Measurements from ENCODE around the gene MCHR1. TPM values are rescaled to one million over a fixed set of nuclear protein-coding genes. Genes with fewer than 3 reads are reported as not detected.

MCHR1 gene
- total RNA-seq, 1 experiment from 2014 or later = not detected

DNA sequence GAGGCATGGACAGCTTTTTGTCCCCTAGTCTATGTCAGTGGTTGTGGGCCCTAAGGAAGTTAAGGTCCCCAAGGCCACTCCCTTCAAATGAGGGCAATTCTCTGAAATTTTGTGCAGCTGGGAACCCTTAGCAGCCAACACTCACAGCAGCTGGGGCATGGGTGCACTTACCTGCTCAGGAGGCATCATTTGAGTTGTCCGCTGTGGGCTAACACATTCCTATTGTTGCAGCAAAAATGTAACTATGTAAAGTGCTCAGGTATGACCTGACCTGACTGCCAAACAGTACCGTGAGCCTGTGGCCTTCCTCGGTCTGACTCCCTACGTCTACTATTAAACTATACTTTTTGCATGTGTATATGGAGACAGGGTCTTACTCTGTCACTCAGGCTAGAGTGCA, 37.0 kb upstream of the MCHR1 start:
- no peak overlapping the region for H3K27ac ChIP-seq (ENCODE audit: low read depth, low read length)
- CTCF ChIA-PET = interaction anchor here (1.6 kb wide), 1 partner anchor 9 kb away, joined by 4 read pairs; no protein-coding TSS in a partner anchor
- no TSS peak for BruUV-seq (replicated peaks)
- no peak overlapping the region for H2AFZ ChIP-seq (ENCODE audit: low read depth, low read length, poor library complexity, severe bottlenecking)
- no peak for ATAC-seq
- intact Hi-C loops (cut with micrococcal nuclease) = loop anchor here (10.0 kb wide), 1 partner anchor 268 kb away; the partner anchor contains the start of gene SGSM3
- RAD21 ChIA-PET (ENCODE audit: low non-redundant PET in 1 of 2, low total read pairs in 2 of 2, uncharacterized antibody in 2 of 2, unreplicated experiment in 2 of 2) = no interaction called here
- POLR2A ChIA-PET = no interaction called here
- no peaks in the 10 kb centered on the region for H3K9me3 ChIP-seq (ENCODE audit: control insufficient read depth in 1 of 2, insufficient read depth in 1 of 2, low read depth in 1 of 2, low read length in 2 of 2)
- no peaks in the 10 kb centered on the region for H3K36me3 ChIP-seq (ENCODE audit: control insufficient read depth in 1 of 2, insufficient read depth in 2 of 2, low read length in 2 of 2)
- no peaks in the 10 kb centered on the region for H4K20me1 ChIP-seq (ENCODE audit: insufficient read depth)
- peaks cover 10 to 27% of the 10 kb centered on the region in 2 experiments; a peak in 3 of 4 replicates for H3K4me1 ChIP-seq (ENCODE audit: control insufficient read depth in 1 of 2, insufficient read depth in 2 of 2, low read length in 2 of 2)
- H3K4me2 ChIP-seq (ENCODE audit: low read length) = no peak overlapping the region
- DNase-seq (ENCODE audit: low read depth, low spot score) = no peak
- no peaks in the 10 kb centered on the region for H3K27me3 ChIP-seq (ENCODE audit: insufficient read depth, low read length)
- H3K9me2 ChIP-seq (ENCODE audit: insufficient read depth) = no peaks in the 10 kb centered on the region
- TF ChIP-seq POLR2A (IDR thresholded peaks at IDR 0.05; ENCODE audit: borderline replicate concordance, extremely low read depth, insufficient read depth, insufficient read length) (no peak), JUND (IDR thresholded peaks at IDR 0.05) (no peak), ELF1 (IDR thresholded peaks at IDR 0.05; ENCODE audit: borderline replicate concordance, low read depth) (no peak), YY1 (IDR thresholded peaks at IDR 0.05; ENCODE audit: extremely low read depth, insufficient replicate concordance, low read depth, low read length) (no peak), CBX3 (IDR thresholded peaks at IDR 0.05; ENCODE audit: low read depth) (no peak), REST (IDR thresholded peaks at IDR 0.05; ENCODE audit: low read depth) (no peak), SRF (IDR thresholded peaks at IDR 0.05; ENCODE audit: low read depth) (no peak), EGR1 (IDR thresholded peaks at IDR 0.05; ENCODE audit: low read depth) (no peak), EZH2phosphoT487 (IDR thresholded peaks at IDR 0.05; ENCODE audit: borderline replicate concordance) (no peak), ZFX (IDR thresholded peaks at IDR 0.05) (no peak), SP1 (IDR thresholded peaks at IDR 0.05; ENCODE audit: low read depth) (no peak), CEBPB (IDR thresholded peaks at IDR 0.05; ENCODE audit: low read depth) (no peak), TCF7L2 (IDR thresholded peaks at IDR 0.05; ENCODE audit: borderline replicate concordance, extremely low read depth, insufficient read depth, insufficient read length) (no peak), EZH2 (IDR thresholded peaks at IDR 0.05) (no peak), POLR2AphosphoS5 (IDR thresholded peaks at IDR 0.05; ENCODE audit: low read depth, low read length) (no peak)
- TF ChIP-seq, protein P1, sequence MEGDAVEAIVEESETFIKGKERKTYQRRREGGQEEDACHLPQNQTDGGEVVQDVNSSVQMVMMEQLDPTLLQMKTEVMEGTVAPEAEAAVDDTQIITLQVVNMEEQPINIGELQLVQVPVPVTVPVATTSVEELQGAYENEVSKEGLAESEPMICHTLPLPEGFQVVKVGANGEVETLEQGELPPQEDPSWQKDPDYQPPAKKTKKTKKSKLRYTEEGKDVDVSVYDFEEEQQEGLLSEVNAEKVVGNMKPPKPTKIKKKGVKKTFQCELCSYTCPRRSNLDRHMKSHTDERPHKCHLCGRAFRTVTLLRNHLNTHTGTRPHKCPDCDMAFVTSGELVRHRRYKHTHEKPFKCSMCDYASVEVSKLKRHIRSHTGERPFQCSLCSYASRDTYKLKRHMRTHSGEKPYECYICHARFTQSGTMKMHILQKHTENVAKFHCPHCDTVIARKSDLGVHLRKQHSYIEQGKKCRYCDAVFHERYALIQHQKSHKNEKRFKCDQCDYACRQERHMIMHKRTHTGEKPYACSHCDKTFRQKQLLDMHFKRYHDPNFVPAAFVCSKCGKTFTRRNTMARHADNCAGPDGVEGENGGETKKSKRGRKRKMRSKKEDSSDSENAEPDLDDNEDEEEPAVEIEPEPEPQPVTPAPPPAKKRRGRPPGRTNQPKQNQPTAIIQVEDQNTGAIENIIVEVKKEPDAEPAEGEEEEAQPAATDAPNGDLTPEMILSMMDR (IDR thresholded peaks at IDR 0.05 in 2 of 3, conservative IDR thresholded peaks at IDR 0.05 in 1 of 3; ENCODE audit: borderline replicate concordance in 1 of 3, insufficient read depth in 1 of 3, low read depth in 2 of 3, low read length in 2 of 3) = no peak
- TF ChIP-seq, protein P2, sequence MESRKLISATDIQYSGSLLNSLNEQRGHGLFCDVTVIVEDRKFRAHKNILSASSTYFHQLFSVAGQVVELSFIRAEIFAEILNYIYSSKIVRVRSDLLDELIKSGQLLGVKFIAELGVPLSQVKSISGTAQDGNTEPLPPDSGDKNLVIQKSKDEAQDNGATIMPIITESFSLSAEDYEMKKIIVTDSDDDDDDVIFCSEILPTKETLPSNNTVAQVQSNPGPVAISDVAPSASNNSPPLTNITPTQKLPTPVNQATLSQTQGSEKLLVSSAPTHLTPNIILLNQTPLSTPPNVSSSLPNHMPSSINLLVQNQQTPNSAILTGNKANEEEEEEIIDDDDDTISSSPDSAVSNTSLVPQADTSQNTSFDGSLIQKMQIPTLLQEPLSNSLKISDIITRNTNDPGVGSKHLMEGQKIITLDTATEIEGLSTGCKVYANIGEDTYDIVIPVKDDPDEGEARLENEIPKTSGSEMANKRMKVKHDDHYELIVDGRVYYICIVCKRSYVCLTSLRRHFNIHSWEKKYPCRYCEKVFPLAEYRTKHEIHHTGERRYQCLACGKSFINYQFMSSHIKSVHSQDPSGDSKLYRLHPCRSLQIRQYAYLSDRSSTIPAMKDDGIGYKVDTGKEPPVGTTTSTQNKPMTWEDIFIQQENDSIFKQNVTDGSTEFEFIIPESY (IDR thresholded peaks at IDR 0.05; ENCODE audit: extremely low read depth, insufficient replicate concordance, low read length) = no peak
- TF ChIP-seq, protein P3, sequence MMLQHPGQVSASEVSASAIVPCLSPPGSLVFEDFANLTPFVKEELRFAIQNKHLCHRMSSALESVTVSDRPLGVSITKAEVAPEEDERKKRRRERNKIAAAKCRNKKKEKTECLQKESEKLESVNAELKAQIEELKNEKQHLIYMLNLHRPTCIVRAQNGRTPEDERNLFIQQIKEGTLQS (IDR thresholded peaks at IDR 0.05) = no peak
- no peak overlapping the region for H3K4me3 ChIP-seq (replicated peaks in 1 of 2; ENCODE audit: low read depth in 1 of 2, low read length in 2 of 2)
- H3K79me2 ChIP-seq (ENCODE audit: insufficient read depth, low read length) = no peaks in the 10 kb centered on the region
- no peak overlapping the region for H3K9ac ChIP-seq (ENCODE audit: low read length)
